K562 (cell line): ENCODE data around the gene COG4. TPM values are rescaled to one million over a fixed set of nuclear protein-coding genes. Genes with fewer than 3 reads are reported as not detected.
A peak's percentile ranks its signal among the peaks of the same experiment; 100 is the strongest.

Experiments used
- ADNP ChIP-seq: fragments of 200-800 bp; sonication (Bioruptor generic); IDR thresholded peaks from 2 replicates; pipeline ENCODE4 v1.6.1; 2016; ENCODE audit warnings: missing genetic modification characterization, missing compliant biosample characterization
- ETV1 ChIP-seq: fragments of 450-650 bp; conservative IDR thresholded peaks from 2 replicates; pipeline ENCODE4 v1.6.1; 2016; ENCODE audit warnings: missing genetic modification characterization, control low read depth, low read depth, missing compliant biosample characterization
- HINFP ChIP-seq: fragments of 450-650 bp; conservative IDR thresholded peaks from 2 replicates; pipeline ENCODE4 v1.6.1; 2016; ENCODE audit warnings: missing genetic modification characterization, low read depth, mild to moderate bottlenecking, control low read depth, missing compliant biosample characterization
- RBFOX2 ChIP-seq: fragments of 200-400 bp; formaldehyde crosslinking; IDR thresholded peaks from 2 replicates; pipeline ENCODE4 v1.6.1; 2017; ENCODE audit warnings: low read depth, mild to moderate bottlenecking, low read length, moderate library complexity
- ZNF124 ChIP-seq: sonication (generic); formaldehyde crosslinking; IDR thresholded peaks from 2 replicates; pipeline ENCODE4 v1.8.1; 2022; ENCODE audit warnings: missing genetic modification reagents
- polyA plus RNA-seq, 8 experiments: library from polyadenylated mRNA; depleted of rRNA in 4 of 8; stranded (reverse) in 5 of 8; unstranded in 3 of 8; fragments of >200 nt; fragmentation: Nextera tagmentation in 2 of 8; fragmentation: Illumina TruSeq in 1 of 8; extraction: Ambion mirVana in 2 of 8; extraction: Trizol in 1 of 8; gene quantifications; 2 replicates each; pipeline versions ENCODE4 v1.2.1 to v1.2.3, GENCODE V29; 2011 to 2014; ENCODE audit warnings: inconsistent platforms in 1 of 8, missing spikeins in 1 of 8
- total RNA-seq, 7 experiments: library from RNA; depleted of rRNA in 6 of 7; stranded (reverse); fragments of >200 nt in 6 of 7; fragmentation: Illumina TruSeq in 2 of 7; extraction: Trizol in 2 of 7; gene quantifications; 2 replicates each; pipeline versions ENCODE4 v1.2.1 to v1.2.3, GENCODE V29; 2011 to 2021; ENCODE audit warnings: low replicate concordance in 1 of 7
- TF ChIP-seq, protein P1 (sequence below), 2 experiments: fragments of 450-650 bp in 1 of 2; sonication (generic) in 1 of 2; formaldehyde crosslinking in 1 of 2; IDR thresholded peaks; 2 replicates each; pipeline versions ENCODE4 v1.7.1 to v1.9.0; 2016 to 2022; ENCODE audit warnings: inconsistent platforms in 1 of 2, mild to moderate bottlenecking in 1 of 2, missing genetic modification reagents in 1 of 2
- TF ChIP-seq, protein P2 (sequence below): sonication (generic); formaldehyde crosslinking; IDR thresholded peaks from 2 replicates; pipeline ENCODE4 v1.8.0; 2022; ENCODE audit warnings: mild to moderate bottlenecking, missing genetic modification reagents
- TF ChIP-seq, protein P3 (sequence below): fragments of 450-650 bp; formaldehyde crosslinking; IDR thresholded peaks from 2 replicates; pipeline ENCODE4 v1.4.0; 2020; ENCODE audit warnings: mild to moderate bottlenecking, moderate library complexity

COG4 gene
- total and polyA plus RNA-seq, 9 of the 15 experiments (the other 6 are each of a cell fraction or from before 2014, with no cell fraction given), result 13.7 to 73.9 (median 44.2) TPM

DNA sequence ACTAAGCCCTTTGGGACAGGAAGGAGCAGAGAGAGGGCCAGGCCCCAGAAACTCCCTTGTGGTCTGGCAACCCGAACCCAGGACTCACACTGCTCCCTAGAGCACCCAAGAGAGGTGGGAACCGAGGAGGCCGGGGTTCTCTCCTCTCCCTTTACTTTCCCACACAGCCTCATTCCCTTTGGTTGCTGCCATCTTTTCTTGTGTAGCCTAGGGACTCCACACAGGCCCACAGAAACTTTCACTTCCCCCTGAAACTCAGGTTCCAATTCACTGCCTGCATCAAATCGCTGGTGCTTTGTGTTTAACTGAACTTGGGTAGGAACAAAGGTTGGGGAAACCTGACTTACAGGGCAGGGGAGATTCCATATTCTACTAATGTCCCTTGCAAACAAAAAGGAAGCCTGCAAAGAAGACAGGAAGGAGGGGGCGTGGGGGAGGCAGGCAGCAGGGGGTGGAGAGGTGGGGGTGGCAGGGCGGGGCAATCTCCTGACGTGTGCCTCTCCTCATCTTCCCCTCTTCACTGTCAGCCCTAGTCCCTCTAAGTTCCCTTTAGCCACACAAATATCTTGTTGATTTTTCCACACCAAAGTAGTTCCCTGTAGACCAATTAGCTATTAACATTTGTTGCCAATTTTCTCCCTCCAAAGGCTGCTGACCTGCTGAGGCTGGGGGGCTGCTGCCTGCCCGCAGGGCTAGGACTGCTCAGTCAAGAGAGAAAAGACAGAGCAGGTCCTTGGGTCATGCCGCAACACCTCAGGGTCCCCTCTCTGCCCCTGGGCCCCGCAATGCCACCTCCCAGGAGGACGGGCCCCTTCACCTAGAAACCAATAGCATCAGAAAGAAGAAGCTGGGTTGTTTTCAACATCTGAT, 92.5 kb downstream of the COG4 start (continued):
- TF ChIP-seq, protein P1, sequence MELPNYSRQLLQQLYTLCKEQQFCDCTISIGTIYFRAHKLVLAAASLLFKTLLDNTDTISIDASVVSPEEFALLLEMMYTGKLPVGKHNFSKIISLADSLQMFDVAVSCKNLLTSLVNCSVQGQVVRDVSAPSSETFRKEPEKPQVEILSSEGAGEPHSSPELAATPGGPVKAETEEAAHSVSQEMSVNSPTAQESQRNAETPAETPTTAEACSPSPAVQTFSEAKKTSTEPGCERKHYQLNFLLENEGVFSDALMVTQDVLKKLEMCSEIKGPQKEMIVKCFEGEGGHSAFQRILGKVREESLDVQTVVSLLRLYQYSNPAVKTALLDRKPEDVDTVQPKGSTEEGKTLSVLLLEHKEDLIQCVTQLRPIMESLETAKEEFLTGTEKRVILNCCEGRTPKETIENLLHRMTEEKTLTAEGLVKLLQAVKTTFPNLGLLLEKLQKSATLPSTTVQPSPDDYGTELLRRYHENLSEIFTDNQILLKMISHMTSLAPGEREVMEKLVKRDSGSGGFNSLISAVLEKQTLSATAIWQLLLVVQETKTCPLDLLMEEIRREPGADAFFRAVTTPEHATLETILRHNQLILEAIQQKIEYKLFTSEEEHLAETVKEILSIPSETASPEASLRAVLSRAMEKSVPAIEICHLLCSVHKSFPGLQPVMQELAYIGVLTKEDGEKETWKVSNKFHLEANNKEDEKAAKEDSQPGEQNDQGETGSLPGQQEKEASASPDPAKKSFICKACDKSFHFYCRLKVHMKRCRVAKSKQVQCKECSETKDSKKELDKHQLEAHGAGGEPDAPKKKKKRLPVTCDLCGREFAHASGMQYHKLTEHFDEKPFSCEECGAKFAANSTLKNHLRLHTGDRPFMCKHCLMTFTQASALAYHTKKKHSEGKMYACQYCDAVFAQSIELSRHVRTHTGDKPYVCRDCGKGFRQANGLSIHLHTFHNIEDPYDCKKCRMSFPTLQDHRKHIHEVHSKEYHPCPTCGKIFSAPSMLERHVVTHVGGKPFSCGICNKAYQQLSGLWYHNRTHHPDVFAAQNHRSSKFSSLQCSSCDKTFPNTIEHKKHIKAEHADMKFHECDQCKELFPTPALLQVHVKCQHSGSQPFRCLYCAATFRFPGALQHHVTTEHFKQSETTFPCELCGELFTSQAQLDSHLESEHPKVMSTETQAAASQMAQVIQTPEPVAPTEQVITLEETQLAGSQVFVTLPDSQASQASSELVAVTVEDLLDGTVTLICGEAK (IDR thresholded peaks at IDR 0.05), result 0 out of 2 replicates have a peak, but pooled peaks have one; percentile 47
- TF ChIP-seq, protein P1 (CRISPR knock-in tag; IDR thresholded peaks at IDR 0.05), result no peak
- TF ChIP-seq RBFOX2 (no peak; the same call in 1 of the 2 replicates), ETV1 (tag) (0 out of 2 replicates have a peak, but pooled peaks have one; percentile 14), ZNF124 (CRISPR knock-in tag) (no peak), HINFP (no peak), ADNP (tag) (no peak)
- TF ChIP-seq, protein P2, sequence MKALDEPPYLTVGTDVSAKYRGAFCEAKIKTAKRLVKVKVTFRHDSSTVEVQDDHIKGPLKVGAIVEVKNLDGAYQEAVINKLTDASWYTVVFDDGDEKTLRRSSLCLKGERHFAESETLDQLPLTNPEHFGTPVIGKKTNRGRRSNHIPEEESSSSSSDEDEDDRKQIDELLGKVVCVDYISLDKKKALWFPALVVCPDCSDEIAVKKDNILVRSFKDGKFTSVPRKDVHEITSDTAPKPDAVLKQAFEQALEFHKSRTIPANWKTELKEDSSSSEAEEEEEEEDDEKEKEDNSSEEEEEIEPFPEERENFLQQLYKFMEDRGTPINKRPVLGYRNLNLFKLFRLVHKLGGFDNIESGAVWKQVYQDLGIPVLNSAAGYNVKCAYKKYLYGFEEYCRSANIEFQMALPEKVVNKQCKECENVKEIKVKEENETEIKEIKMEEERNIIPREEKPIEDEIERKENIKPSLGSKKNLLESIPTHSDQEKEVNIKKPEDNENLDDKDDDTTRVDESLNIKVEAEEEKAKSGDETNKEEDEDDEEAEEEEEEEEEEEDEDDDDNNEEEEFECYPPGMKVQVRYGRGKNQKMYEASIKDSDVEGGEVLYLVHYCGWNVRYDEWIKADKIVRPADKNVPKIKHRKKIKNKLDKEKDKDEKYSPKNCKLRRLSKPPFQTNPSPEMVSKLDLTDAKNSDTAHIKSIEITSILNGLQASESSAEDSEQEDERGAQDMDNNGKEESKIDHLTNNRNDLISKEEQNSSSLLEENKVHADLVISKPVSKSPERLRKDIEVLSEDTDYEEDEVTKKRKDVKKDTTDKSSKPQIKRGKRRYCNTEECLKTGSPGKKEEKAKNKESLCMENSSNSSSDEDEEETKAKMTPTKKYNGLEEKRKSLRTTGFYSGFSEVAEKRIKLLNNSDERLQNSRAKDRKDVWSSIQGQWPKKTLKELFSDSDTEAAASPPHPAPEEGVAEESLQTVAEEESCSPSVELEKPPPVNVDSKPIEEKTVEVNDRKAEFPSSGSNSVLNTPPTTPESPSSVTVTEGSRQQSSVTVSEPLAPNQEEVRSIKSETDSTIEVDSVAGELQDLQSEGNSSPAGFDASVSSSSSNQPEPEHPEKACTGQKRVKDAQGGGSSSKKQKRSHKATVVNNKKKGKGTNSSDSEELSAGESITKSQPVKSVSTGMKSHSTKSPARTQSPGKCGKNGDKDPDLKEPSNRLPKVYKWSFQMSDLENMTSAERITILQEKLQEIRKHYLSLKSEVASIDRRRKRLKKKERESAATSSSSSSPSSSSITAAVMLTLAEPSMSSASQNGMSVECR (CRISPR knock-in tag), result no peak
- TF ChIP-seq, protein P3, sequence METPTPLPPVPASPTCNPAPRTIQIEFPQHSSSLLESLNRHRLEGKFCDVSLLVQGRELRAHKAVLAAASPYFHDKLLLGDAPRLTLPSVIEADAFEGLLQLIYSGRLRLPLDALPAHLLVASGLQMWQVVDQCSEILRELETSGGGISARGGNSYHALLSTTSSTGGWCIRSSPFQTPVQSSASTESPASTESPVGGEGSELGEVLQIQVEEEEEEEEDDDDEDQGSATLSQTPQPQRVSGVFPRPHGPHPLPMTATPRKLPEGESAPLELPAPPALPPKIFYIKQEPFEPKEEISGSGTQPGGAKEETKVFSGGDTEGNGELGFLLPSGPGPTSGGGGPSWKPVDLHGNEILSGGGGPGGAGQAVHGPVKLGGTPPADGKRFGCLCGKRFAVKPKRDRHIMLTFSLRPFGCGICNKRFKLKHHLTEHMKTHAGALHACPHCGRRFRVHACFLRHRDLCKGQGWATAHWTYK, result peak; percentile 90
